Heart left ventricle (tissue), 16 donors: ENCODE measurements around the gene PTPN6. TPM values are rescaled to one million over a fixed set of nuclear protein-coding genes. Genes with fewer than 3 reads are reported as not detected.
A peak's percentile ranks its signal among the peaks of the same experiment; 100 is the strongest.

ENCODE experiments used
- ATAC-seq, 4 donors: fragments of 200-7000 bp; cut with Tn5 transposase; one replicate each; pipeline ENCODE4 v1.9.1; 2020 to 2022; ENCODE audit warnings: moderate library complexity in 4 of 4, mild to moderate bottlenecking in 3 of 4, moderate number of reproducible peaks in 1 of 4
- DNase-seq, 5 donors: peaks; one replicate each; pipeline ENCODE4 v3.0.0-alpha.2; 2020
- H3K27ac ChIP-seq, 12 donors: fragments of 200-600 bp; sonication (generic) in 4 of 12; one replicate each; pipeline versions ENCODE4 v1.5.0 to v1.8.0; 2016 to 2022; ENCODE audit warnings: mild to moderate bottlenecking in 2 of 12
- H3K27me3 ChIP-seq, 9 donors: fragments of 200-600 bp; sonication (generic) in 2 of 9; one replicate each; pipeline versions ENCODE4 v1.5.1 to v1.8.0; 2016 to 2022; ENCODE audit warnings: mild to moderate bottlenecking in 3 of 9
- H3K36me3 ChIP-seq, 9 donors: fragments of 200-600 bp; sonication (generic) in 2 of 9; one replicate each; pipeline versions ENCODE4 v1.5.0 to v1.8.0; 2018 to 2022; ENCODE audit warnings: mild to moderate bottlenecking in 2 of 9
- H3K4me1 ChIP-seq, 12 donors: fragments of 200-600 bp; sonication (generic) in 4 of 12; one replicate each; pipeline versions ENCODE4 v1.5.0 to v1.8.0; 2016 to 2022; ENCODE audit warnings: mild to moderate bottlenecking in 3 of 12
- H3K4me3 ChIP-seq, 12 donors: fragments of 200-600 bp; sonication (generic) in 4 of 12; one replicate each; pipeline versions ENCODE4 v1.5.0 to v1.8.0; 2017 to 2022; ENCODE audit warnings: mild to moderate bottlenecking in 9 of 12, moderate library complexity in 4 of 12
- H3K9me3 ChIP-seq, 12 donors: fragments of 200-600 bp; sonication (generic) in 4 of 12; one replicate each; pipeline versions ENCODE4 v1.5.0 to v1.8.0; 2016 to 2022; ENCODE audit warnings: mild to moderate bottlenecking in 1 of 12
- CTCF ChIP-seq, 12 donors: fragments of 200-600 bp; sonication (generic) in 4 of 12; IDR thresholded peaks; one replicate each; pipeline versions ENCODE4 v1.5.0 to v1.8.0; 2018 to 2022; ENCODE audit warnings: antibody characterized with exemption in 12 of 12, mild to moderate bottlenecking in 5 of 12
- POLR2A ChIP-seq, 2 donors: fragments of 450-650 bp; IDR thresholded peaks; one replicate each; pipeline ENCODE4 v1.6.1; 2017; ENCODE audit warnings: antibody characterized with exemption in 2 of 2, mild to moderate bottlenecking in 2 of 2, moderate library complexity in 2 of 2
- WGBS, 4 donors: extraction: QIAGEN DNeasy Blood & Tissue Kit in 2 of 4; methylation state at CpG; one replicate each; pipeline versions ENCODE4 v1.1.5 to v1.1.7; 2013 to 2018; 5-methylcytosine and 5-hydroxymethylcytosine counted together
- intact Hi-C, 10 donors: fragments of 100-400 bp; cut with DNase I; formaldehyde crosslinking; loops; one replicate each; pipeline versions ENCODE4 v1.11.1 to v1.14.2; 2022
- polyA plus RNA-seq, 2 donors: library from polyadenylated mRNA; stranded (reverse); fragments of 200-250 nt; gene quantifications; one replicate each; pipeline ENCODE4 v1.2.3, GENCODE V29; 2013
- total RNA-seq, 9 donors: library from RNA; depleted of rRNA in 2 of 9; stranded (reverse); fragments of >200 nt in 2 of 9; fragmentation: NEBNext Ultra II Directional in 3 of 9; extraction: Animal tissue kit (Norgen Biotek cat#: 25700) in 3 of 9; gene quantifications; one replicate each; pipeline versions ENCODE4 v1.1.0 to v1.2.4, GENCODE V29; 2016 to 2023
- donor health status: ischemic (EF 13 %, LVEDD 7.1; RV severe dilation, severe dysfunction).
- donor health status: healthy with polysubstance abuse.
- donor health status: DM: no; HTN: yes; CAD: no.
- donor health status: DM: no; HTN: no; CAD: no.
- donor health status: ischemic (EF 25% LVEDD 6.9; RV normal size, moderate dysfunction).
- donor health status: ischemic (EF 25% LVEDD 5.7; RV mildly dilated, moderate dysfunction).
- donor health status: healthy.
- donor health status: DM: yes; HTN: yes; CAD: no.
- donor health status: ischemic (EF 35%, LVEDD 5.7; RV mildly dilated, moderate dysfunction).
- donor health status: nonischemic (EF 11% LVEDD 7.7; RV severe dilation, severe dysfunction).
- donor health status: DM: yes; HTN: yes; CAD: no.
- donor health status: PGD.
- donor health status: ischemic (EF 29% LVEDD 5.4; RV normal size, mild dysfunction).
- donor health status: nonischemic (EF 23%, LVEDD 6.1; RV moderate dilation, normal function).

Gene PTPN6
- total and polyA plus RNA-seq, 11 donors = 3.5 to 63.2 (median 6.1) TPM

GRCh38 chr12:6952121-6952862 is 1.1 kb downstream of the PTPN6 start:
- Histone ChIP-seq H3K9me3 (no peaks in the 10 kb centered on the region), H3K4me1 (peaks cover 0 to 78% (median 12%) of the 10 kb centered on the region in 12 donors), H3K27ac (peak overlapping the region in 8 of 12 donors; percentile 8 to 97 (median 70)), H3K4me3 (peak overlapping the region in 10 of 12 donors; percentile 11 to 66 (median 43)), H3K27me3 (no peaks in the 10 kb centered on the region), H3K36me3 (peaks cover 0 to 25% (median 0%) of the 10 kb centered on the region in 9 donors)
- intact Hi-C loops = no loop called here
- TF ChIP-seq CTCF (IDR thresholded peaks at IDR 0.05) (no peak), POLR2A (IDR thresholded peaks at IDR 0.05) (no peak)
- 63 to 70% (median 65%) methylated on average over 15 to 22 of the region's 22 CpGs for WGBS, 4 donors
- no peak for ATAC-seq
- DNase-seq = peak in 2 of 5 donors; percentile 24 to 25

- peaks cover 0 to 32% (median 0%) of the 10 kb centered on the region in 9 donors for H3K36me3 ChIP-seq
- H3K27ac ChIP-seq = peak overlapping the region in 9 of 12 donors; percentile 0 to 97 (median 64)
- intact Hi-C loops = no loop called here
Measured at GRCh38 chr12:6952863-6953441, 1.8 kb downstream of the PTPN6 start.

GRCh38 chr12:6953442-6954315 is 2.5 kb downstream of the PTPN6 start:
- H3K27me3 ChIP-seq = no peaks in the 10 kb centered on the region
- peaks cover 0 to 39% (median 0%) of the 10 kb centered on the region in 9 donors for H3K36me3 ChIP-seq
- intact Hi-C loops = no loop called here
- TF ChIP-seq POLR2A (IDR thresholded peaks at IDR 0.05) (no peak), CTCF (IDR thresholded peaks at IDR 0.05) (no peak)
- DNase-seq = peak; percentile 57 to 80 (median 75)
- peaks cover 0 to 81% (median 19%) of the 10 kb centered on the region in 12 donors for H3K4me1 ChIP-seq
- peak overlapping the region in 9 of 12 donors; percentile 0 to 97 (median 64) for H3K27ac ChIP-seq
- ATAC-seq = peak; percentile 58 to 81 (median 68)
- 53 to 70% (median 61%) methylated on average over 19 to 24 of the region's 24 CpGs for WGBS, 4 donors
- H3K9me3 ChIP-seq = no peaks in the 10 kb centered on the region
- H3K4me3 ChIP-seq = peak overlapping the region in 9 of 12 donors; percentile 3 to 66 (median 45)

More at GRCh38 chr12:6952863-6953441, 1.8 kb downstream of the PTPN6 start:
- Histone ChIP-seq H3K4me3 (peak overlapping the region in 10 of 12 donors; percentile 3 to 66 (median 43)), H3K4me1 (peaks cover 0 to 81% (median 14%) of the 10 kb centered on the region in 12 donors), H3K27me3 (no peaks in the 10 kb centered on the region), H3K9me3 (no peaks in the 10 kb centered on the region)
- no peak for ATAC-seq
- WGBS, 4 donors = 82 to 91% (median 86%) methylated on average over 15 of the region's 15 CpGs
- TF ChIP-seq CTCF (IDR thresholded peaks at IDR 0.05) (no peak), POLR2A (IDR thresholded peaks at IDR 0.05) (no peak)
- DNase-seq = no peak
